ENCODE measurements around the gene UNC93A. TPM values are rescaled to one million over a fixed set of nuclear protein-coding genes. Genes with fewer than 3 reads are reported as not detected.
"Not testable (repeated sequence)": the region's sequence is repeated elsewhere in the genome, so short reads cannot be mapped to it uniquely, and the experiment has no call there.

Gene UNC93A
- total RNA-seq, 4 donors from 2014 or later: 38.0 to 111 (median 76.1) TPM

DNA sequence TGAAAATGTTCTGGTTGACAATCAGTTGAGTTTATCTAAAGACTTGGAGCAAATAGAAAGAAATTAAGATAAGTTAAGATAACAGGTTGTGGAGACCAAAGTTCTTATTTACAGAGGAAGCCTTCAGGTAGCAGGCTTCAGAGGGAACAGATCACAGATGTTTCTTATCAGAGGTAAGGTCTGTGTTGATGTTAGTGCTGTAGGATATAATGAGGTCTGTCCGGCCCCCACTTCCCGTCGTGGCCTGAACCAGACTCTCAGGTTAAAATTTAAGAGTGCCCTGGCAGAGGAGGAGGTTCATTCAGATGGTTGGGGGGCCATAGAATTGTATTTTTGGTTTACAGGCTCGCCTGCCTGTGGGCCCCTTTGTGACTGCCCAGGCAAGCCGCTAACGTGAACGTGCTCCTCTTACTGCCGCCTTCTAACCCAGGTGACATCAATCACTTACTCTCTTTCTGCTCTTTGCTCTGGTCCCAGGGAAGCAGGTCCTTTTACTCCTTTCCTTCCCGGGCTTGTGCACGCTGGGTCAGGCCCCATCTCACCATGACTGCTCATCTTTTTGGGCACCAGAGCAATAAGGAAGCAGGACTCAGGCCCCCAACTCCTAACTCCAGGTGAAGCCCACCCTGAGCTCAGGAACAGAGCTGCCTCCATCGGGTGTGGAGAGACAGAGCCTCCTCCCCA lies 18.3 kb upstream of the UNC93A start:
- intact Hi-C loops (cut with DNase I; ENCODE audit: low total_unique reads): no loop called here
- DNase-seq (ENCODE audit: low spot score in 2 of 2): peak in 1 of 2 donors; percentile 67
- TF ChIP-seq, protein P1, sequence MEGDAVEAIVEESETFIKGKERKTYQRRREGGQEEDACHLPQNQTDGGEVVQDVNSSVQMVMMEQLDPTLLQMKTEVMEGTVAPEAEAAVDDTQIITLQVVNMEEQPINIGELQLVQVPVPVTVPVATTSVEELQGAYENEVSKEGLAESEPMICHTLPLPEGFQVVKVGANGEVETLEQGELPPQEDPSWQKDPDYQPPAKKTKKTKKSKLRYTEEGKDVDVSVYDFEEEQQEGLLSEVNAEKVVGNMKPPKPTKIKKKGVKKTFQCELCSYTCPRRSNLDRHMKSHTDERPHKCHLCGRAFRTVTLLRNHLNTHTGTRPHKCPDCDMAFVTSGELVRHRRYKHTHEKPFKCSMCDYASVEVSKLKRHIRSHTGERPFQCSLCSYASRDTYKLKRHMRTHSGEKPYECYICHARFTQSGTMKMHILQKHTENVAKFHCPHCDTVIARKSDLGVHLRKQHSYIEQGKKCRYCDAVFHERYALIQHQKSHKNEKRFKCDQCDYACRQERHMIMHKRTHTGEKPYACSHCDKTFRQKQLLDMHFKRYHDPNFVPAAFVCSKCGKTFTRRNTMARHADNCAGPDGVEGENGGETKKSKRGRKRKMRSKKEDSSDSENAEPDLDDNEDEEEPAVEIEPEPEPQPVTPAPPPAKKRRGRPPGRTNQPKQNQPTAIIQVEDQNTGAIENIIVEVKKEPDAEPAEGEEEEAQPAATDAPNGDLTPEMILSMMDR (IDR thresholded peaks at IDR 0.05): no peak
- no peak for TF ChIP-seq POLR2A (IDR thresholded peaks at IDR 0.05)
- no peak overlapping the region for H3K4me3 ChIP-seq (ENCODE audit: low read depth, poor library complexity, severe bottlenecking)
- 70 to 78% methylated on average over 11 of the region's 11 CpGs for WGBS, 2 donors

DNA sequence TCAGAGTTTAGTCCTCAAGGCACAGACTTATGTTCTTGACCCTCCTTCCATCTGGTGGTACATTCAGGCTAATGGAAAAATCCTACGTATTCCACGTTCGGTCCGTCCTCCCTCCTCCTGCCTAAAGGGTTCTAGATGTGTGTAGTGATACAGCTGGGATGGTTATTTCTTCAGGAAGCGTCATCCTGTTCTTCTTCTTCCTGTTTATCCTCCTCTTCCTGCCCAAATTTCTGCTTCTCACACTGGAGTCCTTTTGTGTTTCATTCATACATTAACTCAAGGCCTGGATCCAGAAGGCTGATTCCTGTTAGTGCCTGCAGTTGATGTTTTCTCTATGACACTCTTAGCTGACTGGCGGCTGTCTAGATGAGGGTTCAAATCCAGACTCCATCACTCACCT lies 16.8 kb upstream of the UNC93A start:
- no peak for DNase-seq (ENCODE audit: low spot score in 2 of 2)
- H3K4me3 ChIP-seq (ENCODE audit: low read depth, poor library complexity, severe bottlenecking): no peak overlapping the region
- 60 to 83% methylated on average over 6 of the region's 6 CpGs for WGBS, 2 donors
- intact Hi-C loops (cut with DNase I; ENCODE audit: low total_unique reads): no loop called here
- TF ChIP-seq, protein P1 (IDR thresholded peaks at IDR 0.05): no peak
- TF ChIP-seq POLR2A (IDR thresholded peaks at IDR 0.05): no peak

DNA sequence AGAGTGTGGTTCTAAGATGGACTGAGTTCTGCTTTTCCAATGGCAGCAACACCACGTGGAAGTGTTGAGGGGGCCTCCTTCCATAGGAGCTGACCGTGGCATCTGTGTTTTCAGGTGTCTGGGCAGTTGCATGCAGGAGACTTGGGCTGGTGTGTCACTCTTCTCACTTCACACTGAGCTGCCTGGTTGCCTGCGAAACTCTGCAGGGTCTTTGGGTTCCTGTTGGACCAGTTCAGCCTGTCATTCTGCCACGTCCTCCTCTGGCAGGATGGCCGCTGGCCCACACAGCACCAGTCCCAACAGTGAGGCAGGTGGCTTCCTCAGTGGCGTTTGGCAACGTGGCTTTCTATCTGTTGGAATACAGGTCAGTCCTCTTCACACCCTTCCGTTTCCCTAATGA lies 16.1 kb upstream of the UNC93A start:
- 32 to 63% methylated on average over 8 of the region's 8 CpGs for WGBS, 2 donors
- DNase-seq (ENCODE audit: low spot score in 2 of 2): no peak
- no peak for TF ChIP-seq POLR2A (IDR thresholded peaks at IDR 0.05)
- H3K4me3 ChIP-seq (ENCODE audit: low read depth, poor library complexity, severe bottlenecking): no peak overlapping the region
- intact Hi-C loops (cut with DNase I; ENCODE audit: low total_unique reads): no loop called here

DNA sequence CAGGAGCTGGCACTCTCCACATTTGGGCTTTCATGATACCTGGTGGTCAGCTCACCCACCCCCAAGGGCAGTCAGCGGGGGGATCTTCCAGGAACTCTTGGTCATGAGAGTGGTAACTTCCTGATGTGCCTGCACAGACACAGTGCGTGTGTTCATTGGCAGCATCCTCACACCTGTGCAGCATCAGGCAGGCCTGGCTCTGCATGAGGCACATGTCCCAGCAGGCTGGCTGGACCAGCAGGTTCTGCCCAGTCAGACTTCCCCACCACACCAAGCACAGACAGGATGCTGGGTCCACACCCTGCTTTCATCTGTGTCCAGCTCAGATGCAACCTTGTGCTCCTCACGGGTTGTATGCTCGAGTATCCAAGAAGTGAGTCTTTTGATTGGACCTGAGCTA lies 15.7 kb upstream of the UNC93A start:
- DNase-seq (ENCODE audit: low spot score in 2 of 2): no peak
- intact Hi-C loops (cut with DNase I; ENCODE audit: low total_unique reads): no loop called here
- 33 to 44% methylated on average over 4 of the region's 4 CpGs for WGBS, 2 donors
- no peak for TF ChIP-seq POLR2A (IDR thresholded peaks at IDR 0.05)
- TF ChIP-seq, protein P1 (IDR thresholded peaks at IDR 0.05): no peak
- H3K4me3 ChIP-seq (ENCODE audit: low read depth, poor library complexity, severe bottlenecking): no peak overlapping the region

GRCh38 chr6:167276772-167277533 lies 14.2 kb upstream of the UNC93A start:
- DNase-seq (ENCODE audit: low spot score in 2 of 2): no peak
- 59 to 75% methylated on average over 12 to 13 of the region's 13 CpGs for WGBS, 2 donors
- TF ChIP-seq POLR2A (IDR thresholded peaks at IDR 0.05): no peak
- TF ChIP-seq, protein P1 (IDR thresholded peaks at IDR 0.05): no peak
- intact Hi-C loops (cut with DNase I; ENCODE audit: low total_unique reads): no loop called here
- no peak overlapping the region for H3K4me3 ChIP-seq (ENCODE audit: low read depth, poor library complexity, severe bottlenecking)

DNA sequence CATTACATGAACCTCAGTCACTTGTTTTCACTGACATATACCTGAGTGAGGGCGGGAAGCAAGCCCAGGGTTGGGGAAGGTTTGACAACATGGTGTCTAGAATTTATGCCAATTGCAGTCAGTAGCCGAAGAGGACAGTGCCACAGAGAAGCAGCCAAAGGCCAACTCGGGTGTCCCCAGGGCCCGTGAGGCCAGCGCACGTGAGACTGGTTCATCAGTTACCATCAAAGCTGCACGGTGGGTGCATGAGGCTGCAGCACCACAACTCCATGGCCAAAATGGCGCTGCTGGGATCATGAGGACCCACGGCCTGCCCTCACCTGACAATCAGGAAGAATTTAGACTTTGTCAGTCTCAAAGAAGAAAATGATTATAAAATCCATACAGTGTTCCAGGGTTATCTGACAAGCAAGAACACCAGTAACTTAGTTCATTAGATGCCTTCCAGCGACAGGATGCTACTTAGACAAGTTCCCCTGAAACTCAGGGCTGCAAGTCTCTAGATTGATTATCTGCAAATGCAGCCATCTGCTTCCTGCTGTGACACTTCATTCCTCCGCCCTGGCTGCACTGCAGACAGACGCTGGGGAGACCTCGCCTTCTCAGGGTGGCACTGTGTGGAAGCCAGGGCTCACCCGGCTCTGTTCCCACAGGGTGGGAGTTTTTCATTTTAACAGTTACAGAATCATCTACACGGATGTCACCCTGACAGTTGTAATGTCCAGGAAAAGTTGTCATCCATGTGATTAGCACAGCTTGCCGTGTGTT lies 12.8 kb upstream of the UNC93A start:
- intact Hi-C loops (cut with DNase I; ENCODE audit: low total_unique reads); H3K4me3 ChIP-seq (ENCODE audit: low read depth, poor library complexity, severe bottlenecking); DNase-seq (ENCODE audit: low spot score in 2 of 2): not testable (repeated sequence)
- WGBS, 2 donors: 55 to 71% methylated on average over 14 to 15 of the region's 16 CpGs
